PFSK-1 (cell line): Measurements from ENCODE around the gene CDX1.

Experiments used
- FOXP2 ChIP-seq: optimal IDR thresholded peaks from 2 replicates; pipeline ENCODE3; 2011; ENCODE audit warnings: borderline replicate concordance, control low read depth, inconsistent platforms; ENCODE audit not compliant: insufficient read depth; ENCODE audit errors: extremely low read length, extremely low read depth
- POLR2AphosphoS5 ChIP-seq: IDR thresholded peaks from 2 replicates; pipeline ENCODE4 v1.6.1; 2012; ENCODE audit warnings: low read depth, mild to moderate bottlenecking, control low read depth, low read length, moderate library complexity

DNA sequence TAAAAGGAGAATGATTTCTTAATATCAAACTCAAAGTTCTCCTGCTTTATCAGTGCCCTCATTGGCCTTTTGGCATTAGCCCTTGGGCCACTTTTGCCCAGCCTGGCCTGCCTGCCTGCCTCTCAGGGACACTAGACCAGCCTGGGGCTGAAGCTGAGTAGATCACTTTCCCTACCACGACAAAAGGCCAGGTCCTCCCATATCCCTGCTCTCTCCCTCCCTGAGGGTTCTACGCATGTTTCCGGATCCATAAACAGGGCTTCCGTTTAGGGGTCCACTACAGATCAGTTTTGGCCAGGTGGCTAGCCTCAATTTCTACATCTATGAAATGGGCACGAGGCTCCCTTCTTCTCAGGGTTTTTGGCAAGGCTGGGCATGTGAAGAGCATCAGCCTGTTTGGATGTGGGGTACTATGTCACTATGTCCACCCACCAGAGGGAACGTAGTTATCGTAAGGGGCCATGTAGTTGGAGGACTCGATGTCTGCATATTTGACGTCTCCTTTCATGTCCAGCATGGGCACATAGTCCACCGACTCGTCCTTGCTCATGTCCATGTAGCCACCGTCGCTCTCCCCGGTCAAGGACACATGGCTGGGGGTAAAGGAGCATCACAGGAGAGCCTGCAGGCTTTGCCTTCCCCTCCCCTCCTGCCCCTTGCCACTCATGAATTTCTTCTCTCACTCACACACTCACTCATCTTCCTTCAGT is 45.0 kb upstream of the CDX1 start:
- TF ChIP-seq POLR2AphosphoS5 (no peak), FOXP2 (no peak)
